H1 (cell line): ENCODE measurements around the gene ABCC2. TPM values are rescaled to one million over a fixed set of nuclear protein-coding genes. Genes with fewer than 3 reads are reported as not detected.

Source experiments
- CTCF ChIA-PET: fragments of 300-600 bp; sonication (Branson Sonifier 250); formaldehyde crosslinking; loops from one replicate; lab custom pipeline; 2021; ENCODE audit not compliant: partially characterized antibody; lab: Charles Lee
- POLR2A ChIA-PET: fragments of 300-600 bp; sonication (Branson Sonifier 250); formaldehyde crosslinking; loops from one replicate; lab custom pipeline; 2021; ENCODE audit warnings: inconsistent platforms; ENCODE audit not compliant: partially characterized antibody; lab: Charles Lee
- DNase-seq, 2 experiments: peaks; one replicate each; pipeline versions ENCODE4 v3.0.0 to v3.0.0-alpha.2; 2010 to 2022; ENCODE audit warnings: low spot score in 2 of 2, low read depth in 1 of 2, mixed read lengths in 1 of 2
- FAIRE-seq: peaks from 2 replicates; lab custom pipeline; 2011; peaks lifted over from hg19 to GRCh38; lab: Jason Lieb, UNC
- H2AFZ ChIP-seq: 2 replicates; pipeline ENCODE4 v1.8.1; 2012; ENCODE audit warnings: low read length, inconsistent platforms
- H2AK5ac ChIP-seq: 2 replicates; pipeline ENCODE4 v1.6.1; 2013; ENCODE audit warnings: low read depth, low read length
- H2BK120ac ChIP-seq: replicated peaks from 2 replicates; pipeline ENCODE3; 2013; ENCODE audit warnings: low read depth, low read length, inconsistent platforms
- H2BK12ac ChIP-seq: 2 replicates; pipeline ENCODE4 v1.6.1; 2013; ENCODE audit warnings: low read depth, low read length
- H2BK15ac ChIP-seq: 2 replicates; pipeline ENCODE4 v1.6.1; 2013; ENCODE audit warnings: low read length
- H2BK20ac ChIP-seq: 2 replicates; pipeline ENCODE4 v1.6.1; 2013; ENCODE audit warnings: low read length
- H2BK5ac ChIP-seq: 2 replicates; pipeline ENCODE4 v1.6.1; 2013; ENCODE audit warnings: low read depth, low read length
- H3K14ac ChIP-seq: 2 replicates; pipeline ENCODE4 v1.6.1; 2013; ENCODE audit warnings: inconsistent platforms; ENCODE audit not compliant: insufficient read length
- H3K18ac ChIP-seq: 2 replicates; pipeline ENCODE4 v1.6.1; 2013; ENCODE audit warnings: low read length; ENCODE audit errors: extremely low read depth
- H3K23ac ChIP-seq: 2 replicates; pipeline ENCODE4 v1.6.1; 2013; ENCODE audit warnings: inconsistent platforms; ENCODE audit not compliant: insufficient read length
- H3K23me2 ChIP-seq: 2 replicates; pipeline ENCODE4 v1.6.1; 2013; ENCODE audit warnings: low read depth, low read length
- H3K27ac ChIP-seq: 2 replicates; pipeline ENCODE4 v1.6.1; 2011; ENCODE audit warnings: low read depth, low read length, inconsistent platforms
- H3K27me3 ChIP-seq, 4 experiments: replicated peaks in 1 of 4; 1 replicate in 1 of 4; 2 replicates in 3 of 4; pipeline versions ENCODE4 v1.6.1 to v1.8.1; 2011 to 2013; ENCODE audit warnings: low read length in 3 of 4, mild to moderate bottlenecking in 3 of 4, inconsistent platforms in 2 of 4, mixed read lengths in 2 of 4, moderate library complexity in 1 of 4; ENCODE audit not compliant: control insufficient read depth in 3 of 4, insufficient read depth in 3 of 4; ENCODE audit errors: extremely low read depth in 1 of 4
- H3K36me3 ChIP-seq, 4 experiments: 2 replicates each; pipeline versions ENCODE4 v1.6.1 to v1.8.1; 2011 to 2013; ENCODE audit warnings: mild to moderate bottlenecking in 4 of 4, low read length in 3 of 4, moderate library complexity in 2 of 4, control low read depth in 1 of 4, inconsistent platforms in 1 of 4; ENCODE audit not compliant: insufficient read depth in 4 of 4, control insufficient read depth in 2 of 4
- H3K4ac ChIP-seq: replicated peaks from 2 replicates; pipeline ENCODE3; 2013; ENCODE audit warnings: low read length, low read depth, mixed read lengths, inconsistent platforms; ENCODE audit not compliant: insufficient read length
- H3K4me1 ChIP-seq, 4 experiments: replicated peaks in 1 of 4; 1 replicate in 1 of 4; 2 replicates in 3 of 4; pipeline versions ENCODE4 v1.6.1 to v1.8.1; 2011 to 2013; ENCODE audit warnings: low read length in 3 of 4, inconsistent platforms in 2 of 4, mixed read lengths in 1 of 4; ENCODE audit not compliant: insufficient read depth in 4 of 4, control insufficient read depth in 3 of 4
- H3K4me2 ChIP-seq, 2 experiments: 2 replicates each; pipeline versions ENCODE4 v1.6.1 to v1.8.1; 2011 to 2013; ENCODE audit warnings: low read depth in 2 of 2, low read length in 2 of 2, control low read depth in 1 of 2, inconsistent platforms in 1 of 2, mild to moderate bottlenecking in 1 of 2; ENCODE audit not compliant: insufficient read depth in 1 of 2
- H3K4me3 ChIP-seq, 4 experiments: fragments of 200-600, 300-600 bp in 1 of 4; sonication (generic), shearing (Covaris generic), sonication (Bioruptor Twin) in 1 of 4; 2 replicates each; pipeline versions ENCODE4 v1.5.1 to v1.8.1; 2011 to 2016; ENCODE audit warnings: low read length in 4 of 4, low read depth in 3 of 4, control low read depth in 2 of 4, inconsistent platforms in 2 of 4, mild to moderate bottlenecking in 2 of 4, mixed read lengths in 1 of 4, moderate library complexity in 1 of 4; ENCODE audit not compliant: insufficient read depth in 2 of 4; ENCODE audit errors: extremely low read depth in 1 of 4
- H3K56ac ChIP-seq: replicated peaks from 2 replicates; pipeline ENCODE3; 2013; ENCODE audit warnings: low read depth, mild to moderate bottlenecking, mixed read lengths, low read length, inconsistent platforms; ENCODE audit not compliant: insufficient read length
- H3K79me1 ChIP-seq: 2 replicates; pipeline ENCODE4 v1.6.1; 2013; ENCODE audit warnings: low read depth, low read length, control low read depth
- H3K79me2 ChIP-seq, 2 experiments: 2 replicates each; pipeline versions ENCODE4 v1.6.1 to v1.8.1; 2012 to 2013; ENCODE audit warnings: low read length in 2 of 2, mild to moderate bottlenecking in 2 of 2, inconsistent platforms in 1 of 2; ENCODE audit not compliant: insufficient read depth in 2 of 2, control insufficient read depth in 1 of 2
- H3K9ac ChIP-seq, 4 experiments: replicated peaks in 1 of 4; 1 replicate in 1 of 4; 2 replicates in 3 of 4; pipeline versions ENCODE4 v1.6.1 to v1.8.1; 2011 to 2013; ENCODE audit warnings: low read depth in 3 of 4, low read length in 3 of 4, control low read depth in 2 of 4, mild to moderate bottlenecking in 2 of 4, moderate library complexity in 2 of 4, inconsistent platforms in 1 of 4; ENCODE audit errors: extremely low read depth in 1 of 4
- H3K9me3 ChIP-seq, 2 experiments: 2 replicates each; pipeline versions ENCODE4 v1.6.1 to v1.8.1; 2012 to 2013; ENCODE audit warnings: mild to moderate bottlenecking in 2 of 2, moderate library complexity in 2 of 2, control low read depth in 1 of 2, inconsistent platforms in 1 of 2, low read depth in 1 of 2, low read length in 1 of 2, mixed read lengths in 1 of 2; ENCODE audit not compliant: insufficient read depth in 2 of 2
- H4K20me1 ChIP-seq, 2 experiments: replicated peaks in 1 of 2; 2 replicates each; pipeline versions ENCODE3 to v1.8.1; 2011 to 2013; ENCODE audit warnings: inconsistent platforms in 2 of 2, low read length in 2 of 2, mild to moderate bottlenecking in 1 of 2; ENCODE audit not compliant: insufficient read depth in 2 of 2, control insufficient read depth in 1 of 2
- H4K5ac ChIP-seq: 2 replicates; pipeline ENCODE4 v1.6.1; 2013; ENCODE audit warnings: low read length, low read depth, mixed read lengths, inconsistent platforms; ENCODE audit not compliant: insufficient read length
- H4K8ac ChIP-seq: 2 replicates; pipeline ENCODE4 v1.8.0; 2013; ENCODE audit warnings: mild to moderate bottlenecking, moderate library complexity, low read length, inconsistent platforms; ENCODE audit not compliant: insufficient read depth; ENCODE audit errors: extremely low read depth
- H4K91ac ChIP-seq: replicated peaks from 2 replicates; pipeline ENCODE3; 2013; ENCODE audit warnings: low read length, mixed read lengths, inconsistent platforms; ENCODE audit not compliant: insufficient read length
- BACH1 ChIP-seq: IDR thresholded peaks from 2 replicates; pipeline ENCODE4 v1.6.1; 2012; ENCODE audit warnings: low read length, improper control_type of control experiment
- BCL11A ChIP-seq, 2 experiments: IDR thresholded peaks; one replicate each; pipeline ENCODE4 v1.6.1; 2011; ENCODE audit warnings: low read depth in 2 of 2, low read length in 2 of 2, mild to moderate bottlenecking in 2 of 2
- CTBP2 ChIP-seq: IDR thresholded peaks from 2 replicates; pipeline ENCODE4 v1.7.0; 2011; ENCODE audit warnings: borderline replicate concordance, mild to moderate bottlenecking, moderate library complexity, mixed read lengths, low read length; ENCODE audit not compliant: insufficient read depth, insufficient read length
- JUN ChIP-seq: IDR thresholded peaks from 2 replicates; pipeline ENCODE4 v1.6.1; 2011; ENCODE audit warnings: low read depth, mild to moderate bottlenecking, improper control_type of control experiment, low read length
- KDM1A ChIP-seq: fragments of 200-600, 300-600 bp; sonication (generic); IDR thresholded peaks from 2 replicates; pipeline ENCODE4 v1.7.1; 2016; ENCODE audit warnings: mild to moderate bottlenecking, low read length, borderline replicate concordance
- MAFK ChIP-seq: IDR thresholded peaks from 2 replicates; pipeline ENCODE4 v1.6.1; 2012; ENCODE audit warnings: low read depth, mild to moderate bottlenecking, improper control_type of control experiment, low read length
- SIRT6 ChIP-seq: IDR thresholded peaks from one replicate; pipeline ENCODE4 v1.7.1; 2012; ENCODE audit warnings: low read length, inconsistent platforms
- SIX5 ChIP-seq: IDR thresholded peaks from 2 replicates; pipeline ENCODE4 v1.6.1; 2011; ENCODE audit warnings: mild to moderate bottlenecking, low read depth, low read length
- SP4 ChIP-seq: IDR thresholded peaks from 2 replicates; pipeline ENCODE4 v1.6.1; 2012; ENCODE audit warnings: low read length, inconsistent platforms
- TAF7 ChIP-seq: optimal IDR thresholded peaks from 2 replicates; pipeline ENCODE3; 2011; ENCODE audit warnings: low read depth, mild to moderate bottlenecking, inconsistent platforms, low read length, moderate library complexity, borderline replicate concordance
- ZNF274 ChIP-seq: IDR thresholded peaks from 2 replicates; pipeline ENCODE4 v1.7.0; 2012; ENCODE audit warnings: low read length, borderline replicate concordance; ENCODE audit errors: extremely low read depth
- WGBS, 2 experiments: shearing (Covaris generic) in 1 of 2; methylation state at CpG; one replicate each; pipeline versions ENCODE4 v1.1.6 to v1.1.7; 2013 to 2015; ENCODE audit warnings: low lambda C conversion rate in 2 of 2, mixed read lengths in 2 of 2, inconsistent platforms in 1 of 2, low coverage in 1 of 2, missing lambda C conversion rate in 1 of 2; ENCODE audit not compliant: insufficient replicate concordance in 2 of 2, insufficient coverage in 1 of 2, insufficient read length in 1 of 2; ENCODE audit errors: extremely low coverage in 1 of 2, missing lambda C conversion rate in 1 of 2; 5-methylcytosine and 5-hydroxymethylcytosine counted together
- polyA plus RNA-seq, 7 experiments: library from polyadenylated mRNA; depleted of rRNA in 3 of 7; stranded (reverse) in 5 of 7; unstranded in 2 of 7; fragments of >200 nt in 5 of 7; fragments of 200-250 nt in 2 of 7; gene quantifications; 1 replicate in 5 of 7; 2 replicates in 1 of 7; 4 replicates in 1 of 7; pipeline versions ENCODE4 v1.2.1 to v1.2.3, GENCODE V29; 2011 to 2013; ENCODE audit warnings: missing spikeins in 2 of 7, mixed read lengths in 2 of 7
- total RNA-seq: library from RNA; stranded (reverse); fragmentation: NEBNext Ultra II Directional; extraction: Animal tissue kit (Norgen Biotek cat#: 25700); gene quantifications from 2 replicates; pipeline ENCODE4 v1.2.1, GENCODE V29; 2021
- TF ChIP-seq, protein P1 (sequence below): IDR thresholded peaks from 2 replicates; pipeline ENCODE4 v1.6.1; 2011; ENCODE audit warnings: low read depth, mild to moderate bottlenecking, low read length; ENCODE audit not compliant: insufficient read depth
- TF ChIP-seq, protein P2 (sequence below): IDR thresholded peaks from 2 replicates; pipeline ENCODE4 v1.6.1; 2011; ENCODE audit warnings: low read length, improper control_type of control experiment

ABCC2 gene
- total and polyA plus RNA-seq, 2 of the 8 experiments (the other 6 are each of a cell fraction or from before 2014, with no cell fraction given): 0.74 to 1.1 TPM

DNA sequence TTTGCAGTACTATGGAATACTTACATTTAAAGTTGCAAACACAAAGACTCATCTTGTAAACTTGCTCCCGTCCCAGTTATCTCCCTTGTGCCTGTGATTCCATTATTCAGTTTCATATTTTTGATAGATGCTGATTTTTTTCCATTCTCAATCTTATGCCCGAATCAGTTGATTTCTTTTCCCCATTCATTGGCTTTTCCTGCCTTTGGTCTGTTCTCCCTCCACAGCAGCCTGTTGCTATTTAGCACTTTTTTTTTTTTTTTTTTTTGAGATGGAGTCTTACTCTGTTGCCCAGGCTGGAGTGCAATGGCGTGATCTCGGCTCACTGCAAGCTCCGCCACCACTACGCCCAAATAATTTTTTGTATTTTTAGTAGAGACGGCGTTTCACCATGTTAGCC is 78.0 kb downstream of the ABCC2 start:
- no peak for DNase-seq
- Histone ChIP-seq H3K4me2 (no peak overlapping the region), H3K27me3 (no peaks in the 10 kb centered on the region), H4K20me1 (no peaks in the 10 kb centered on the region), H3K9ac (no peak overlapping the region), H3K79me1 (no peaks in the 10 kb centered on the region), H3K23me2 (no peaks in the 10 kb centered on the region; the same call in 1 of the 2 replicates), H2BK12ac (no peak overlapping the region), H3K79me2 (no peaks in the 10 kb centered on the region), H4K91ac (no peak overlapping the region), H3K4me1 (no peaks in the 10 kb centered on the region), H3K56ac (no peak overlapping the region), H2AK5ac (no peak overlapping the region), H3K36me3 (no peaks in the 10 kb centered on the region), H2AFZ (no peak overlapping the region), H2BK5ac (no peak overlapping the region), H4K5ac (no peak overlapping the region), H3K4ac (no peak overlapping the region), H3K18ac (no peak overlapping the region), H3K27ac (no peak overlapping the region), H2BK120ac (no peak overlapping the region), H4K8ac (no peak overlapping the region), H2BK20ac (no peak overlapping the region), H3K9me3 (no peaks in the 10 kb centered on the region), H3K4me3 (no peak overlapping the region), H3K14ac (no peak overlapping the region), H2BK15ac (no peak overlapping the region), H3K23ac (no peak overlapping the region)
- FAIRE-seq: no peak
- 90% methylated on average over 8 of the region's 8 CpGs; no CpG with 5 or more reads in 1 of the 2 experiments for WGBS, 2 experiments
- ChIA-PET POLR2A (interaction anchor here (1.2 to 2.6 kb wide), 3 partner anchors 15 to 40 kb away, joined by 4 to 13 read pairs (median 4); no protein-coding TSS in a partner anchor), CTCF (interaction anchor here (1.4 to 10.8 kb wide), 12 partner anchors 9 to 264 kb away, joined by 4 to 100 read pairs (median 6); no protein-coding TSS in a partner anchor)
- TF ChIP-seq ZNF274 (no peak), MAFK (no peak), SIX5 (no peak), BACH1 (no peak), JUN (no peak), SIRT6 (no peak), CTBP2 (no peak), SP4 (no peak), TAF7 (no peak), KDM1A (no peak), BCL11A (IDR thresholded peaks at IDR 0.05; ENCODE audit: low read depth in 2 of 2, low read length in 2 of 2) (no peak)
- TF ChIP-seq, protein P1, sequence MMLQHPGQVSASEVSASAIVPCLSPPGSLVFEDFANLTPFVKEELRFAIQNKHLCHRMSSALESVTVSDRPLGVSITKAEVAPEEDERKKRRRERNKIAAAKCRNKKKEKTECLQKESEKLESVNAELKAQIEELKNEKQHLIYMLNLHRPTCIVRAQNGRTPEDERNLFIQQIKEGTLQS: no peak
- TF ChIP-seq, protein P2, sequence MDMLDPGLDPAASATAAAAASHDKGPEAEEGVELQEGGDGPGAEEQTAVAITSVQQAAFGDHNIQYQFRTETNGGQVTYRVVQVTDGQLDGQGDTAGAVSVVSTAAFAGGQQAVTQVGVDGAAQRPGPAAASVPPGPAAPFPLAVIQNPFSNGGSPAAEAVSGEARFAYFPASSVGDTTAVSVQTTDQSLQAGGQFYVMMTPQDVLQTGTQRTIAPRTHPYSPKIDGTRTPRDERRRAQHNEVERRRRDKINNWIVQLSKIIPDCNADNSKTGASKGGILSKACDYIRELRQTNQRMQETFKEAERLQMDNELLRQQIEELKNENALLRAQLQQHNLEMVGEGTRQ: no peak
